ENCODE measurements around the gene ABCC8. TPM values are rescaled to one million over a fixed set of nuclear protein-coding genes. Genes with fewer than 3 reads are reported as not detected.

The ABCC8 gene
- total RNA-seq, 3 donors from 2014 or later = 3.8 to 10.8 (median 10.5) TPM

DNA sequence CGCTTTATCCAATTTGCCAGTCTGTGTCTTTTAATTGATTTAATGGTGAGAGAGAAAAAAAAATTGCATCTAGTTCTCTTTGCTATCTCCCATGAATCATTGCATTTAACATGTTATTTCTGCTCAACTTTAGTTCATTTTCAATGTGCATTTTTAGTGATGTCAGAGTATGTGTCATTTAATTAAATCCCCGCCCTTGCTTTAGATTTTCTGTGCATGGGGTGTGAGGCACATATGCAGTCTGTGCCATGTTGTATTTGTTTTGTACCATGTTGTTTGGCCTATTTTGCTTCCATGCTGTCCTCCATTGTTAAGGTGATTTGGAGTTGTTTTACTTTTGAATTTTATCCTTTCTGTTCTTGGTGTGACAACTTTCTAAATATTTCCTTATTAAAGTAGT lies 133.4 kb downstream of the ABCC8 start:
- H3K27ac ChIP-seq = no peak overlapping the region
- TF ChIP-seq, protein P1, sequence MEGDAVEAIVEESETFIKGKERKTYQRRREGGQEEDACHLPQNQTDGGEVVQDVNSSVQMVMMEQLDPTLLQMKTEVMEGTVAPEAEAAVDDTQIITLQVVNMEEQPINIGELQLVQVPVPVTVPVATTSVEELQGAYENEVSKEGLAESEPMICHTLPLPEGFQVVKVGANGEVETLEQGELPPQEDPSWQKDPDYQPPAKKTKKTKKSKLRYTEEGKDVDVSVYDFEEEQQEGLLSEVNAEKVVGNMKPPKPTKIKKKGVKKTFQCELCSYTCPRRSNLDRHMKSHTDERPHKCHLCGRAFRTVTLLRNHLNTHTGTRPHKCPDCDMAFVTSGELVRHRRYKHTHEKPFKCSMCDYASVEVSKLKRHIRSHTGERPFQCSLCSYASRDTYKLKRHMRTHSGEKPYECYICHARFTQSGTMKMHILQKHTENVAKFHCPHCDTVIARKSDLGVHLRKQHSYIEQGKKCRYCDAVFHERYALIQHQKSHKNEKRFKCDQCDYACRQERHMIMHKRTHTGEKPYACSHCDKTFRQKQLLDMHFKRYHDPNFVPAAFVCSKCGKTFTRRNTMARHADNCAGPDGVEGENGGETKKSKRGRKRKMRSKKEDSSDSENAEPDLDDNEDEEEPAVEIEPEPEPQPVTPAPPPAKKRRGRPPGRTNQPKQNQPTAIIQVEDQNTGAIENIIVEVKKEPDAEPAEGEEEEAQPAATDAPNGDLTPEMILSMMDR (IDR thresholded peaks at IDR 0.05) = no peak
- TF ChIP-seq POLR2A (IDR thresholded peaks at IDR 0.05) (no peak), POLR2AphosphoS5 (IDR thresholded peaks at IDR 0.05) (no peak)
- no peak for DNase-seq (ENCODE audit: low spot score in 2 of 2)
- no peaks in the 10 kb centered on the region for H3K4me1 ChIP-seq
- no peaks in the 10 kb centered on the region for H3K36me3 ChIP-seq
- intact Hi-C loops (cut with DNase I; ENCODE audit: low total_unique reads) = no loop called here
- H3K4me3 ChIP-seq = no peak overlapping the region
- H3K9me3 ChIP-seq = no peaks in the 10 kb centered on the region
- no peaks in the 10 kb centered on the region for H3K27me3 ChIP-seq

Other genes with a start within 250 kb of the ABCC8 start
- gene NUCB2, start 200.1 kb downstream of the ABCC8 start, total RNA-seq = 100 to 1,000 TPM in 1 of 3 donors, 10 to 100 TPM in 2; 32.6 to 131 (median 69.1) TPM
- 1 to 10 TPM; 2.9 to 5.0 (median 4.3) TPM for gene NCR3LG1, start 125.0 kb downstream of the ABCC8 start, total RNA-seq
- 1 to 10 TPM in 2 of 3 donors, under 1 TPM in 1; 0.80 to 5.0 (median 4.9) TPM for gene KCNJ11, start 88.2 kb downstream of the ABCC8 start, total RNA-seq
- under 1 TPM in 1 of 3 donors, not detected in 2; 0.66 TPM for gene USH1C, start 67.6 kb upstream of the ABCC8 start, total RNA-seq
- gene OTOG, start 70.4 kb upstream of the ABCC8 start, total RNA-seq = not detected
- gene MYOD1, start 242.7 kb upstream of the ABCC8 start, total RNA-seq = not detected